Activated CD4-positive, alpha-beta T cell treated with anti-CD3 and anti-CD28 coated beads, Interleukin-2, amount 50 U/mL, for 16 hours (primary cell): ENCODE measurements around the gene GRAMD2A.

Experiments used
- DNase-seq: peaks from one replicate; pipeline ENCODE4 v3.0.0-alpha.2; 2020

The GRAMD2A gene

GRCh38 chr15:72130272-72130671 is 67.3 kb downstream of the GRAMD2A start:
- DNase-seq = no peak

GRCh38 chr15:72128359-72128758 is 69.2 kb downstream of the GRAMD2A start:
- DNase-seq = no peak

GRCh38 chr15:72127724-72128322 is 69.8 kb downstream of the GRAMD2A start:
- no peak for DNase-seq

- DNase-seq = no peak
Measured at GRCh38 chr15:72124218-72124617, 73.4 kb downstream of the GRAMD2A start.

- peak; percentile 99 for DNase-seq
Measured at GRCh38 chr15:72118017-72118978, 79.3 kb downstream of the GRAMD2A start, which contains the start of the genes MYO9A and SENP8. Gene MYO9A, minus strand, starts transcription at chr15:72118150. Its CDS starts 71,587 bp downstream, at chr15:72046563. Gene SENP8, plus strand, starts transcription at chr15:72118403. Its CDS starts 21,221 bp downstream, at chr15:72139624.

- peak; percentile 69 for DNase-seq
Measured at GRCh38 chr15:72117486-72118016, 80.0 kb downstream of the GRAMD2A start.

GRCh38 chr15:72116731-72117485 is 80.7 kb downstream of the GRAMD2A start:
- peak; percentile 4 for DNase-seq

- no peak for DNase-seq
Measured at GRCh38 chr15:72113347-72114031, 84.1 kb downstream of the GRAMD2A start.

GRCh38 chr15:72112805-72113204 is 84.8 kb downstream of the GRAMD2A start:
- DNase-seq = no peak

GRCh38 chr15:72112116-72112515 is 85.5 kb downstream of the GRAMD2A start:
- no peak for DNase-seq

GRCh38 chr15:72110355-72110754 is 87.2 kb downstream of the GRAMD2A start:
- no peak for DNase-seq
